HCT116 (cell line): Measurements from ENCODE around the gene AXIN2.

ENCODE experiments used
- ZNF274 ChIP-seq: fragments of 200-500 bp; sonication (Bioruptor generic); IDR thresholded peaks from 2 replicates; pipeline ENCODE4 v1.6.1; 2014; ENCODE audit warnings: mild to moderate bottlenecking, low read depth, low read length, inconsistent platforms
- TF ChIP-seq, protein P1 (sequence below), 3 experiments: fragments of 200-600 bp in 1 of 3; sonication (generic) in 1 of 3; IDR thresholded peaks in 2 of 3; conservative IDR thresholded peaks in 1 of 3; 2 replicates each; pipeline ENCODE4 v1.5.1; 2012 to 2017; ENCODE audit warnings: low read depth in 2 of 3, low read length in 2 of 3, antibody characterized with exemption in 1 of 3, borderline replicate concordance in 1 of 3, control low read depth in 1 of 3, mild to moderate bottlenecking in 1 of 3, mixed read lengths in 1 of 3, mixed run types in 1 of 3, moderate library complexity in 1 of 3; ENCODE audit not compliant: insufficient read depth in 1 of 3

DNA sequence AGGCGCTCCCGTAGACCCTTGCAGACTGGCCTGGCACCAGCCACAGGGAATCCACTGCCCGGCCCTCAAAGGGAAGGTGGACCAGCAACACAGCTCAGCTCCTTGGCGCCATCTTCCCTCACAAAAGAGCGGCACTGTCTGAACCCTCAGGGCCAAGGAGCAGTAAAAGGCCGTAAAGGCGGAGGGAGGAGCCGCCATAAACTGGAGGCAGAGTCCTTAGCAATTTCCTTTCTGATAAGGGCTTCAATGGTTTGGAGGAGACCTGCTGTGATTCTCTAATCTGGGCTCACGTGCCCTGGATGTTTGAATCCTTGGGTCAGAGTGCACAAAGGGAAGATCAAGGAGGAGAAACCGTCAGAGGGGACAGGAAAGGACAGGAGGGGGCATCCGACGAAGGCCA is 15.5 kb upstream of the AXIN2 start:
- TF ChIP-seq, protein P1, sequence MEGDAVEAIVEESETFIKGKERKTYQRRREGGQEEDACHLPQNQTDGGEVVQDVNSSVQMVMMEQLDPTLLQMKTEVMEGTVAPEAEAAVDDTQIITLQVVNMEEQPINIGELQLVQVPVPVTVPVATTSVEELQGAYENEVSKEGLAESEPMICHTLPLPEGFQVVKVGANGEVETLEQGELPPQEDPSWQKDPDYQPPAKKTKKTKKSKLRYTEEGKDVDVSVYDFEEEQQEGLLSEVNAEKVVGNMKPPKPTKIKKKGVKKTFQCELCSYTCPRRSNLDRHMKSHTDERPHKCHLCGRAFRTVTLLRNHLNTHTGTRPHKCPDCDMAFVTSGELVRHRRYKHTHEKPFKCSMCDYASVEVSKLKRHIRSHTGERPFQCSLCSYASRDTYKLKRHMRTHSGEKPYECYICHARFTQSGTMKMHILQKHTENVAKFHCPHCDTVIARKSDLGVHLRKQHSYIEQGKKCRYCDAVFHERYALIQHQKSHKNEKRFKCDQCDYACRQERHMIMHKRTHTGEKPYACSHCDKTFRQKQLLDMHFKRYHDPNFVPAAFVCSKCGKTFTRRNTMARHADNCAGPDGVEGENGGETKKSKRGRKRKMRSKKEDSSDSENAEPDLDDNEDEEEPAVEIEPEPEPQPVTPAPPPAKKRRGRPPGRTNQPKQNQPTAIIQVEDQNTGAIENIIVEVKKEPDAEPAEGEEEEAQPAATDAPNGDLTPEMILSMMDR (IDR thresholded peaks at IDR 0.05 in 2 of 3, conservative IDR thresholded peaks at IDR 0.05 in 1 of 3; ENCODE audit: borderline replicate concordance in 1 of 3, insufficient read depth in 1 of 3, low read depth in 2 of 3, low read length in 2 of 3) = no peak
- no peak for TF ChIP-seq ZNF274
